GM12878 (cell line): Measurements from ENCODE around the gene BACE2.

Experiments
- CTCF ChIP-seq, 3 experiments: IDR thresholded peaks in 2 of 3; conservative IDR thresholded peaks in 1 of 3; 2 replicates each; pipeline ENCODE4 v1.5.1; 2011; ENCODE audit warnings: low read depth in 3 of 3, low read length in 3 of 3, mild to moderate bottlenecking in 3 of 3, control low read depth in 2 of 3, moderate library complexity in 2 of 3, inconsistent platforms in 1 of 3, mixed read lengths in 1 of 3; ENCODE audit not compliant: control insufficient read depth in 2 of 3, insufficient read depth in 1 of 3; ENCODE audit errors: extremely low read depth in 1 of 3
- POLR2A ChIP-seq: IDR thresholded peaks from 2 replicates; pipeline ENCODE4 v1.6.1; 2011; ENCODE audit warnings: low read depth, mild to moderate bottlenecking, low read length
- RBBP5 ChIP-seq: fragments of 200-600 bp; sonication (generic); conservative IDR thresholded peaks from 2 replicates; pipeline ENCODE4 v1.6.1; 2016
- SKIL ChIP-seq: fragments of 450-650 bp; IDR thresholded peaks from 2 replicates; pipeline ENCODE4 v1.6.1; 2017; ENCODE audit warnings: mild to moderate bottlenecking, low read depth, inconsistent platforms; ENCODE audit not compliant: poor library complexity, severe bottlenecking
- SMC3 ChIP-seq: IDR thresholded peaks from 2 replicates; pipeline ENCODE4 v1.6.1; 2011; ENCODE audit warnings: low read length, improper control_type of control experiment, borderline replicate concordance

- TF ChIP-seq SKIL: no peak
- no peak for TF ChIP-seq POLR2A
- no peak for TF ChIP-seq SMC3
- TF ChIP-seq CTCF (IDR thresholded peaks at IDR 0.05 in 2 of 3, conservative IDR thresholded peaks at IDR 0.05 in 1 of 3; ENCODE audit: control insufficient read depth in 2 of 3, extremely low read depth in 1 of 3, insufficient read depth in 1 of 3, low read depth in 3 of 3, low read length in 3 of 3): no peak
- no peak for TF ChIP-seq RBBP5
These were observed 48.5 kb downstream of the BACE2 start for GRCh38 chr21:41216486-41216885.
